CD4-positive, alpha-beta T cell treated with Interleukin-6 for 4 hours (primary cell): ENCODE data around the gene ELAC2.
A peak's percentile ranks its signal among the peaks of the same experiment; 100 is the strongest.

Experiments used
- DNase-seq: peaks from one replicate; pipeline ENCODE4 v3.0.0-alpha.2; 2020; ENCODE audit warnings: mixed read lengths

Gene ELAC2, protein sequence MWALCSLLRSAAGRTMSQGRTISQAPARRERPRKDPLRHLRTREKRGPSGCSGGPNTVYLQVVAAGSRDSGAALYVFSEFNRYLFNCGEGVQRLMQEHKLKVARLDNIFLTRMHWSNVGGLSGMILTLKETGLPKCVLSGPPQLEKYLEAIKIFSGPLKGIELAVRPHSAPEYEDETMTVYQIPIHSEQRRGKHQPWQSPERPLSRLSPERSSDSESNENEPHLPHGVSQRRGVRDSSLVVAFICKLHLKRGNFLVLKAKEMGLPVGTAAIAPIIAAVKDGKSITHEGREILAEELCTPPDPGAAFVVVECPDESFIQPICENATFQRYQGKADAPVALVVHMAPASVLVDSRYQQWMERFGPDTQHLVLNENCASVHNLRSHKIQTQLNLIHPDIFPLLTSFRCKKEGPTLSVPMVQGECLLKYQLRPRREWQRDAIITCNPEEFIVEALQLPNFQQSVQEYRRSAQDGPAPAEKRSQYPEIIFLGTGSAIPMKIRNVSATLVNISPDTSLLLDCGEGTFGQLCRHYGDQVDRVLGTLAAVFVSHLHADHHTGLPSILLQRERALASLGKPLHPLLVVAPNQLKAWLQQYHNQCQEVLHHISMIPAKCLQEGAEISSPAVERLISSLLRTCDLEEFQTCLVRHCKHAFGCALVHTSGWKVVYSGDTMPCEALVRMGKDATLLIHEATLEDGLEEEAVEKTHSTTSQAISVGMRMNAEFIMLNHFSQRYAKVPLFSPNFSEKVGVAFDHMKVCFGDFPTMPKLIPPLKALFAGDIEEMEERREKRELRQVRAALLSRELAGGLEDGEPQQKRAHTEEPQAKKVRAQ

DNA sequence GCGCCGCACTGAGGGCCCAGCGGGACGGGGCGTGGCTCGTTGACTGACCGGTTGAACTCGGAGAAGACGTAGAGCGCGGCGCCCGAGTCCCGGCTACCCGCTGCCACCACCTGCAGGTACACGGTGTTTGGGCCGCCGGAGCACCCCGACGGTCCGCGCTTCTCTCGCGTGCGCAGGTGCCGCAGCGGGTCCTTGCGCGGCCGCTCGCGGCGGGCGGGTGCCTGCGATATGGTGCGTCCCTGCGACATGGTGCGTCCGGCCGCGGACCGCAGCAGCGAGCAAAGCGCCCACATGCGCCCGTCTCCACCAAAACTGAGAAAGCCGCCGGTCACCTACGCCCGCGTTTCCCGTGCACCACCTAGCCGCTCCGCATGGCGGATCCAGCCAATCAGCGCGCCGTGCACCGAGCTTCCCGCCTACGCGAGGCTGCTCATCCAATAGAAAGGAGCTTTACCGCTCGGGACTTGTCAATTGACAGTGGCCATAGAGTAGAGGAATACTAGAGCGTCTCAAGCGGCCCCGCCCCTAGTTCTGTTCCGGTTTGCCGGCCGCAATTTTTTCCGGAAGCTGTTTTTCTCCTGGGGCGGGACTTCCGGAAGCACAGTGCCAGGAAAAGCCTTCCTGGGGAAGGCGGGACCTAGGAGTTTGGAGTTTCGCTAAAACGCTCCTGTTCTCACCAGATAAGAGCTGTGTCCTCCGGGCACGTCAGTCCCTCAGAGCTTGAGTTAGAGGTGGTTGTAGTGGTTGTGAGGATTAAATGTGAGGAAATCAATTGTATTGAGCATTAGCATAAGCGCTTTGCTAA, at the start of gene ELAC2:
Gene ELAC2, minus strand, starts transcription at position 373 of the 805 bp plus-strand sequence. Its CDS starts 80 bp downstream, at position 293.
- peak; percentile 93 for DNase-seq

DNA sequence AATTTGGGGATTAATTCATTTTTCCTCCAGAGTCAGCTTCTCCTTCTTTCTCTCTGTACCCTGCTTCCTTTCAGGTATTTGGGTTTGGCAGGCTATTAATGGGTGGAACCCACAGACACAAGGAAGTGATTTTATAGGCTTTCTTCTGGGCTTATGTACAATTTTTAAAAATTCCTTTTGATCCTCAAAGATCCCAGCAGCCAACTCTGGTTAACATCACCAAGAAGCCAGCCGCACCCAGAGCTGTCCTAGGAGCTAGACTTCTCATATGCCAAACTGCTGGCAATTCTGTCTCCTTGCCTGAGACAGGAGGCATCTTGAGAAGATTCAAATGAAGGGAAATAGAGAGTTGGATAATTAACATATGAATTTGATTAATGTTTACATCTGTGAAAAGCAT, 47.2 kb upstream of the ELAC2 start:
- DNase-seq = no peak

DNA sequence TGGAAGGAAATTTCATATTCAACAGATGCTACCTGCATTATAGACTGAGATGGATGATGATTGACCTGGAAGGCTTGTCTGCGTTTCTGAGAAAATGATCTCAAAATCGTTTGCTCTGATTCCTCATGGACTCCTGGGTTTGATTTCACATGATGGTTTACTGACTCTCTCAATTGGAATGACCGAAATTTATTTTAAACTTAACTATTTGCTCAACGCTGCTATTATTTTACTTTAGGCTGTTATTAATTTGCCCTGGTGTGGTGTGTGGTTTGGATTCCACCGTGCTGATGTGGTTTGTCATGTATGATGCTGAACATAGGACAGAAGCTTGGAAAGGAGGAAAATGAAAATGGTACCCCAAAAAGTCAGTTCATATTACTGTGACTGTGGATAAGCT, 37.3 kb upstream of the ELAC2 start:
- no peak for DNase-seq

DNA sequence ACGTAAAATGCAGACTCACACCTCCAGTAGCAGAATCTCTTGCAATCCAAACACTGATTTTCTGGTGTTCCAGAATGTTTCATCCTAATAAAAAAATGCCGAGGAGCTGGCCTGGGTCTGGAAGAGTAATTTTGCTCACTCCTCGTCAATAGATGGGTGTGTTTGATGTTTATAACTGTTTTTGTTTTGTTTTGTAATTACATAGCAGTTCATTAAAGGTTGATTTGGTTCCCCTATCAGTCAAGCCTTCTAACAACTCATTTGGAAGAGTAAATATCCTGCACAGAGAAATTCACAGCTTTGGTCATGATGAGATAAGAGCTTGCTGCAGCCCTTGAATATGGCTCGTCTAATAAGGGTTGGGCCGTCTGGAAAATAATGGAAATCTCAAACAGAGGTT, 36.8 kb upstream of the ELAC2 start:
- no peak for DNase-seq

DNA sequence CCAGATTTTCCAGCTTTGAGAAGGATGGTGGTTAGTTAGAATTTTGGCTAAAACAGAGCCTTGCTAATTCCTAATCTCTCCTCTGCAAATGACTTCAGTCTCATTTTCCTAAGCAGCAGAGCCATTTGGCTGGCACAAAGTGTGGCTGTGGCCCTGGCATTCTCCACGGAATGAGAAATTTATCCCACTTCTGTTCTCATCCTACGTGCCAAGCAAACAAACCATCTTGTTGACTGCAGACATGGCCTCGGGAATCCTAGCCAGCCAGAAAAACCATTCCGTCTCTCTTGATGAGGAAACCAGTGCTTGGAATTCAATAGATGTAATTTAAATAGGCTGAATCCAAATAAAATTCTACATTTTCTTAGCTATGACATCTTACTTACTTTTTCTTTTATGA, 34.1 kb upstream of the ELAC2 start:
- DNase-seq = no peak

DNA sequence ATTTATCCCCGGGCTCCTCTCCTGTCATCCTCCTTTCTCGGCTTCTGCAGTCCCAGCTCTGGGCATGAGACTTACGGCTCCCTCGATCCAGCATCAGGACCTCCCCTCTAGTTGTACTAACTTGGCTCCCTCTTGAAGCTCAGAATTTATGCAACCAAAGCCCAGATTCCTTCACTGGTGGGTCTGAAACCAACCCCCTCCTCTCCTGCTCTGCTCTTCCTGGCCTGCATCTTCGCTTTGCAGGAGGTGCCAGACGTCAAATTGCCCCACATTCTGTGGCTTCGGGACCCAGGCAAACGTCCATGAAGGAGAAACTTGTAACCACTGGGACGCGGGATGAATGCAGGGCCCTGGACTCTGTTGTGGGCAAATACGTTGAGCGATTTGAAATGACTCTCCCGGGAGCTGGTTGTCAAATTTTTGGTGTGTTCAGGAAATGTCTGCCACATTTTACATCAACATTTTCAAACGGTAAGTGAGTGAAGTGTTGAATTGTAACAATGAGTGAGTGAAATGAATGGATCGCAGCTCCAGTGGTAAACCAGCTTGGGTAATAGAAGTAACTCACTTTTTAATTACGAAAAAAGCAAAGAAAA, 29.3 kb upstream of the ELAC2 start:
- no peak for DNase-seq

DNA sequence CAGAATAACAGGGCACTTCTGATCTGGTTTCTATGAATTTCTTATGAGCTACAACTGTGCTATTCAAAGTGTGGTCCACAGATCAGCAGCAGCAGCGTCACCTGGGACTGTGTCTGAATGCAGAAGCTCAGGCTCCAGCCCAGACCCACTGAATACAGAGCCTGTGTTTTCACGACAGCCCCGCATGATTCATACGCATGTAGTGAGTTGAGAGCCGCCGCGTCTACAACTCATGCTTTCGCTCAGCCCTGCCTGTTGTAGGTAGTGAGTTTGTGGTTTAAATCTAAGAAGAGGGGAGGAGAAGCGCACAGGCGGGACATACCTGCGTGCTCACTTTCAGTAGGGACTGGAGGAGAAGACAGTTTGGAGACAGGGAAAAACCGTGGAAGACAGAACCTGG, 28.5 kb upstream of the ELAC2 start:
- DNase-seq = no peak

DNA sequence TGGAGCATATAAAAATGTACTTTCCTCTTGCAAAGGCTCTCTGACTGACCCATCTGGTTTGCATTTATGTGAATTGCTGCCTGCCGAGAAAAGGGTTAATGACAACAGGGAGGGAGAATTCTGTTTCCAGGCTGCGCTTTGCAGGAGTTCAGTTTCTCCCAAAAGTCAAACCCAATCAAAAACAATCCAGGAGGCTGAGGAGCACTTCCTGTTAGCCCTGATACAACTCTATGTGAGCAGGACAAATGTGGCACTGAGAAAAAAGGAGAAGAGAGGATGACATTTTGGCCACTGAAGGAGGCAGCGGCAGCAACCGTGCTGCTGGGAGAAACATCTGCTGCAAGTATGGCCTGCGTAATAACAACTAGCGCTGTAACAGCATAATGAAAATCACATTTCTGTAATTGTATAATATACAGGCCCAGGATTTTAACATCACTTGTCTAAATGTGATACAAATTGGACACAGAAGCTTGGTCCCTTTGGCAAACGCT, 26.8 kb upstream of the ELAC2 start:
- no peak for DNase-seq

DNA sequence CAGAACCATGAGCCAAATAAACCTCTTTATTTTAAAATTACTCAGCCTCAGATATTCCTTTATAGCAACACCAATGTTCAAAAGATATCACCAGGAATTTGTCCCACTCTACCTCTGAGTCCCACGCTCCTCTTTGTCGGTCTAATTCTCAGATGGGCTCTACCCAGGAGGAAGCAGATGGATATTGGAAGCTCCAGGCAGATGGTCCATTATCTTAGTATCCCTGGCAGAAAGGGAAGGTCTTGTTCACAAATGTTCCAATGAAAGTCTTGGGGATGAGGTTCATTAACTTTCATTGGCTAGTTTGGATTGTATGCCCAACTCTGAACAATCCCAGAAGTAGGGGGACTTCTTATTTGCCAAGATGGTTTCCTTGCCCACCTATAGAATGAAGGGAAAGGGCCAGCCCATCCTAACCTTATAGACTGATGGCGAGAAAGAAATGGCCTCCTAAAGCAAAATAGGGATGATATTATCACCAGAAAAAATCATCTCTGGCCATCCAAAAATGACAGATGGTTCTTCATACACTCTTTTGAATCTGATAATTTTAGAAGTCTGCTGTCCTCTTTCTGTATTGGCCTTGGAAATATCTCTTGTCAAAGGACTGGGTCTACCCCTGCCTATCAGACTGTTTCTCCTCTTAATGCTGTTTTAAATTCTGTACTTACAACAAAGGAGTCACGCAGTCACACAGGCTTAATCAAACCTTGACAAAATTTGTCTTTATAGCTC, 21.3 kb upstream of the ELAC2 start:
- no peak for DNase-seq

DNA sequence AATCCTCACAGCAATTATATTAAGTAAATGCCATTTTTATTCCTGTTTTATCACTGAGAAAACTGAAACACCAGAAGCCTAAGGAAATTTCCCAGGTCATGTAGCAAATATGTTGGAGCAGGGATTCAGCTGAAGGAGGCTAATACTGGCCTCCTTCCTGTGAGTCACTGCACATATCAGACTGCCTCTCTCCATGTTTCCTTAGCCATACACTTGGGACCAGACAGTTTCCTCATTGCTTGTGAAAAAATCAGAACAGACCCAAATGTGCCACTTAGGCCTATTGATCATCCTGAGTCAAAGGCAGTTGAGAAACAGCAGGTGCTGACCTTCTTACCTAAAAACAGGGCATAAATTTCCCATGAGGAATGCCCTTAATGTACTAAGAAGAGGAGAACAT, 18.9 kb upstream of the ELAC2 start:
- DNase-seq = no peak

DNA sequence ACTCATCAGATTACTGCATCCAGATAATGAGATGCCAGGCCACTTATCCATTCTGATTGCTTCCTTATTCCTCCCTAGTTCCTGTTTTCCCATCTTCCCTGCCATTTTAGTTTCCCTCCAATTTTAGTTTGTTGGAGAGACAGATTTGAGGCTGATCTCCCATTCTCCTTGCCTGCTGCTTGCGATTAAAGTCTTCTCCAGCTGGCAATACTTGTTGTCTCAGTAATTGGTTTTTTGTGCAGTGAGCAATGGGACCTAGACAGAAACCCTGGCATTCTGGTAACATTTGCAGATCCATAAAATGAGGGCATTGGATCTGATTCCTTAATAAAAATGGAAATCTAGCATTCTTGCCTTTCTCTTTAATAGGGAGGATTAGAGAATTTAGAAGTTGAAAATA, 17.6 kb upstream of the ELAC2 start:
- no peak for DNase-seq

DNA sequence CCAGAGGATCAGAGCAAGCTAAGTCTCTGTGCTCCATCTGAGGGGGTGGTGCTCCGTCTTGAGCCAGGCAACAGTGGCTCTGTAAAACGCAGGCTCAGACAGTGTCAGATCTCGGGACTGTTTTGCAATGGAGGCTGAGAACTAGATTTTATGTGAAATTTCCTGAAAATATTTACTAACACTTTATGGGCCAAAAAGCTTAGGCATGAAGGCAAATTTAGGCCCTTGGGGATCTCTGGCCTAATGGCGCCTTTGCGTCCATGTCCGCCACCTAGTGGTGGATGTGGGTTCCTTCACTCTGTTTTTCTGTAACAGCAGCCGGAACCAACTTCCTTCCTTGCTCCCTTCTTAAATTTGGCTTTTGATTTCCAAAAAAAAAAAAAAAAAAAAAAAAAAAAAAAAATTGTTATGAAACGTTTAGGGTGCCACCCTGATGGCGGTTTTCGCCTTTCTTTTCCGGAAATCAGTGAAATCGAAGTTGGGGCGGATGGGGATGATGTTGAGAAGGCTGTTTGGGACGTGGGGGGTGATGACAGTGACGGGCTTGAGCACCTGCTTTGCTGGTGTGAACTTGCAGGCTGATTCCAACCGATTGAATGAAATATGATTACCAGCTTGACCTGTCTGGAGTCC, 14.0 kb upstream of the ELAC2 start:
- DNase-seq = peak; percentile 60

DNA sequence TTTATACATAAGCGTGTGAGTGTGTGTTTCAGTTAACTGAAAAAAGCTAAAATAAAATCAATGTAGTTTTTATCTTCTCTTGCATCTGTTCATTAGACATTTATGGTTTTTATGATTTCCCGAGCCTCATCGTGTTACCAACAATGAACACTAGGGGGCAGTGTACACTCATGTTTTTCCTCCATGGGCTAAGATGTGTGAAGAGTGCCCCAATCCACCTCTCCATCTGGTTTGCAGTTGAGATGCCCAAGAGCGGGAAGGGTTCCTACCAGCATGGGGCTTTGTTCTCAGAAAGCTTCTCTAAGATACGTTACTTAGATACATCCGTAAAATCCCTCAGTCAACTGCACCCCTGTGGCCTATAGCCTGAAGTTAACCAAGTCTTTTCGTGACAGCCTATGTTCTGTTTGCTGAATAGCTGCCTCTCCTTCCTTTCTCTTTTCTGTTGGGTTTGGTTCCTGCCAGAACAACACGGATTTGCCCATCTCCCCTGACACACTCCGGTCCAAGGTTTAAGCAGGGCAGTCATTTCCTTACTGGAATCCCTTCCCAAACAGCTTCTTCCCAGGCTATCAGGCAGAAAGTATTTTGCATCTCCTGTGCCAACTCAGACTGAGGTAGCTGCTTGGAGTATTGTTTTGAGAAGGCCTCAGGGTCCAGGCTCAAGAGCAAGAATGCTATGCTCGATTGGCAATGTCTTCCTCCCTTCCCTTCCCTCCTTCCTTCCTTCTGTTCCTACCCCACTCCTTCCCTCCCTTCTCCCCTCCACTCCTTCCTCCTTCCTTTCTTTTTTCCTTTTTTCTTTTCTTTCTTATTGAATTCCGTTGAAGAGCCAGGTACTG, 12.9 kb upstream of the ELAC2 start:
- DNase-seq = peak; percentile 58

DNA sequence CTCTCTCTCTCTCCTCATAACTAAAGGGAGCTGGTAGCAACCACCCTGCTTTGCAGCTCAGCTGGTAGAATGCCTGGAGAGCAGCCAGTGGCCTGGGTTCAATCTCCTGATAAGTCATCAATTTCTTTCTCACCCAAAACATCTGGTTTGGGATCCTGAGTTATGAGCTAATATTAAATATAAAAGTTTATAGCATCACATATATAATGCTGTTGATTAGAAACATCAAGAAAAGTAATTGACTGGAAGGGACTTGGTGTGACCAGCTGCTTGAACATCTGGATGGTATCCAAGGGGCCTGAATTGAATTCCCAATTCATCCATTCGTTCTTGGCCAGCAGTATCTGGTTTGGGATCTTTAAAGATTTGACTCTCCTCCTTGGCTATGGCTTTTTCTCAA, 12.2 kb upstream of the ELAC2 start:
- no peak for DNase-seq

DNA sequence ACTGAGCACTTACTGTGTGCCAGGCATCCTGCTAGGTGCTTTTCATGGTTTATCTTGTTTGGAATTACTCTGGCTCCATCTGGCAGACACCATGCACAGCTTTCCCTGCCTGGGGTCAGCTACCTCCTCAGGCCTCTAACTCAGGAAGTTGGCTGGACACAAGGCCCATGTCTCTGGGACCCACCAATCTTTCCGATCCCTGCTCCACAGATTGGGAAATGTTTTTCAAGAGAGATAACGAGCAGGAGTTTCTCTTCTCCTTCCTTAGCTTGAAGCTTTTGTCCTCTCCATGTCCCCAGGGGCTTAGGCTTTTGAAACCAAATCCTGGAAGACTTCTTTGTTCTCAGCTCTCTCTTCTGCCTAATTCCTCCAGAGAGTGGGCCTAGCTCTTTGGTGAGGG, 11.5 kb upstream of the ELAC2 start:
- no peak for DNase-seq

DNA sequence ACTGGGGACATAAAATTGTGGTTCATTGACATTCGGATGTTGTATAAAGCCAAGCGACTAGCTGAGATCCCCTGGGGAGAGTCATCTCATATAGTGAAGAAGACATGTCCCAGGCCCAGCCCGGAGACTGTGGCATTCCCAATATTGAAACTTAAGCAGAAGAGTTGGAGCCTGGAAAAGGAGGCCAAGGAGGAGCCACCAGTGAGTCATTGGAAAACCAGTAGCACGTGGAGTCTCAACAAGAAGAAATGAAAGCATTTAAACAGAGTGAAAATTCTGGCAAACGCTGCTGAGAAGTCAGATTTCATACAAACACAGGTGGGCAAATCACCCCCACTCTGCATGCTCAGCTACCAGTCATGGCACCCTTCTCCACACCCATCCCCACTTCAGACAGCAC, 9.4 kb upstream of the ELAC2 start:
- DNase-seq = no peak

DNA sequence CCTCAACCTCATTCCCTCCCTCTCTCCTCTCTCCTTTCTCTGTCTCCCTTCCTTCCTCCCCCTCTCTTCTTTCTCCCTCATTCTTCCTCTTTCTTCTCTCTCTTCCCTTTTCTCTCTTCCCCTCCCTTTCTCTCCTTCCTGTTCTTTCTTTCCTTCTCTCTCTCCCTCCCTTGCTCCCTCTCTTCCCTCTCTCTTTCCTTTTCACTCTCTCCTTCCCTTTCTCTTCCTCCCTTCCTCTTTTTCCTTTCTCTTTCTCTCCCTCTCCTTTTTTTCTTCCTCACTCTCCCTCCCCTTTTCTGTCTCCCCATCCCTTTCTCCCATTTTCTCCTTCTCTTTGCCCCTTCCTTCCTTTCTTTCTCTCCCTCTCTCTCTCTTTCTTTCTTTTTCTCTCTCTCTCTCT, 7.9 kb upstream of the ELAC2 start:
- DNase-seq = no peak

DNA sequence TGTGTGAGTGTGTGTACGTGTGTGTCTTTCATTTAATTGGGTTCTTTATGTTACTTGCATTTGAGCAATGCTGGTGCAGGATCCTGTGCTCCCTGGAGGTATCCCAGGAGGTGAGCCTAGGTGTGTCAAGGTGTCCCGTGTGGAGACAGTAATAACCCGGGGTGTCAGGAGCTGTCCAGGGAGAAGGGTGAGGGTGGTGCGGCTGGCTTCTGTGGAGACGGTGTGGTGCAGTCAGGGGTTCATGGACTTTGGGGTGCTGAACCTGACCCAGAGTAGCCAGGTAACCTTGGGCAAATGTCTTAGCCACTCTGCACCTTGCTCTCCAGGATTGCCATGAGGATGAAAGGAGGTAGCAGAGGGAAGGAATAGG, 7.4 kb upstream of the ELAC2 start:
- DNase-seq = no peak

DNA sequence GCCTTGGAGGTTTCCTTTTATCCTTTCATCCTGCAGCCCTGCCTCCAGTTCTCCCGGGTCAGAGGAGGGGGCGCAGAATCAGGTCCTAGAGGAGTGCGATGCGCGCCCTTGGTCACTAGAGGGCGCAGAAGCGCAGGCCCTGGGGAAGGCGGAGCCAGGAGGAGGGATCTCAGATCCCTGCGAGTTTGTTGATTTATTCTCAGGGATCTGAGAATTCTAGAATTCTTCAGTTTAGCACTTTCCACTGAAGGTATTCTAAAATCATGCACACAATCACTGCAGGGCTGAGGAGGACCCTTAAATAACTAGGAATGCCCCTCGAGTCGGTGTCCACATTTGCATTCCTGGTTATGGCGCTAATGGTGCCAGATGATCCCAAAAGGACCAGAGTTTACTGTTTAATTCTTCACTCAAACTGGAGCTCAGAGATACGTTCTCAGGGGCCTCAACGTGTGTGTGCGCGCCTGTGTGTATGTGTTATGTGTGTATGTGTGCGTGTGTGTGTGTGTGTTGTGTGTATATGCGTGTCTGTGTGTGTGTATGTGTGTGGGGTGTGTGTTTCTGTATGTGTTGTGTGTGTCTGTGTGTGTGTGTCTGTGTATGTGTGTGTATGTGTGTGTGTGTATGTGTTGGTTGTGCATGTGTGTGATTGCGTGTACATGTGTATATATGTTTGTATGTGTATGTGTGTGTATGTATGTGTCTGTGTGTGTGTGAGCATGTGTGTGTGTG, 6.9 kb upstream of the ELAC2 start:
- peak; percentile 70 for DNase-seq

DNA sequence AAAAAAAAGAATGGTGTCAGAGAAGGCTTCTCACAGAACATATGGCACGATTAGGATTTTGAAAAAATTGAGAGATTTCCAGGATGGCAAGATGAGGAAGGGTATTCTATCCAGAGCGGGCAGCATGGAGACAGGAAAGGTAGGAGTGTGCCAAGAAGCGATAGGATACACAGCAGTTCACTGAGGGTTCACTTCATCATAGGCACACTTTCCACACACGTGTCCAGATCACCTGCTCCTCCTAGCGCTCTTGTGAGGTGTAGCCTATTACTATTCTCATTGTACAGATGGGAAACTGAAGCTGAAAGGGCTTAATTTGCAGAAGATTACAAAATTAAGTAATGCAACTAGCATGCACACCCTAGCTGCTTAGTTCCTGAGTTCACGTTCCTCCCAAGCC, 6.2 kb upstream of the ELAC2 start:
- no peak for DNase-seq
